Parathyroid adenoma (tissue), 2 donors: ENCODE results near the gene MED20.

Experiments used
- H2AFZ ChIP-seq: fragments of 300-600 bp; sonication (generic); one replicate; pipeline ENCODE4 v1.7.0; 2017; ENCODE audit warnings: antibody characterized with exemption, mild to moderate bottlenecking
- H3K27ac ChIP-seq: fragments of 300-600 bp; sonication (generic); one replicate; pipeline ENCODE4 v1.7.0; 2017
- H3K27me3 ChIP-seq: fragments of 300-600 bp; sonication (generic); one replicate; pipeline ENCODE4 v1.7.0; 2017; ENCODE audit warnings: low read length; ENCODE audit not compliant: control insufficient read depth, insufficient read depth
- H3K36me3 ChIP-seq: fragments of 300-600 bp; sonication (generic); one replicate; pipeline ENCODE4 v1.7.0; 2017; ENCODE audit warnings: low read length; ENCODE audit not compliant: control insufficient read depth, insufficient read depth
- H3K4me1 ChIP-seq: fragments of 300-600 bp; sonication (generic); one replicate; pipeline ENCODE4 v1.7.0; 2017; ENCODE audit warnings: control low read depth
- H3K4me2 ChIP-seq: fragments of 300-600 bp; sonication (generic); one replicate; pipeline ENCODE4 v1.7.0; 2017; ENCODE audit warnings: low read length
- H3K4me3 ChIP-seq: fragments of 300-600 bp; sonication (generic); one replicate; pipeline ENCODE4 v1.7.0; 2017; ENCODE audit warnings: low read depth, low read length
- H3K79me2 ChIP-seq: fragments of 300-600 bp; sonication (generic); one replicate; pipeline ENCODE4 v1.7.0; 2017; ENCODE audit warnings: control low read depth
- H3K9ac ChIP-seq: fragments of 300-600 bp; sonication (generic); one replicate; pipeline ENCODE4 v1.7.0; 2017; ENCODE audit warnings: mild to moderate bottlenecking
- H3K9me3 ChIP-seq: fragments of 300-600 bp; sonication (generic); one replicate; pipeline ENCODE4 v1.7.0; 2017; ENCODE audit warnings: low read length; ENCODE audit not compliant: control insufficient read depth
- TF ChIP-seq, protein P1 (sequence below): fragments of 300-600 bp; sonication (generic); IDR thresholded peaks from one replicate; pipeline ENCODE4 v1.7.0; 2017; ENCODE audit warnings: antibody characterized with exemption, mild to moderate bottlenecking
- donor health status: primary hyperparathyroidism.

MED20 gene

DNA sequence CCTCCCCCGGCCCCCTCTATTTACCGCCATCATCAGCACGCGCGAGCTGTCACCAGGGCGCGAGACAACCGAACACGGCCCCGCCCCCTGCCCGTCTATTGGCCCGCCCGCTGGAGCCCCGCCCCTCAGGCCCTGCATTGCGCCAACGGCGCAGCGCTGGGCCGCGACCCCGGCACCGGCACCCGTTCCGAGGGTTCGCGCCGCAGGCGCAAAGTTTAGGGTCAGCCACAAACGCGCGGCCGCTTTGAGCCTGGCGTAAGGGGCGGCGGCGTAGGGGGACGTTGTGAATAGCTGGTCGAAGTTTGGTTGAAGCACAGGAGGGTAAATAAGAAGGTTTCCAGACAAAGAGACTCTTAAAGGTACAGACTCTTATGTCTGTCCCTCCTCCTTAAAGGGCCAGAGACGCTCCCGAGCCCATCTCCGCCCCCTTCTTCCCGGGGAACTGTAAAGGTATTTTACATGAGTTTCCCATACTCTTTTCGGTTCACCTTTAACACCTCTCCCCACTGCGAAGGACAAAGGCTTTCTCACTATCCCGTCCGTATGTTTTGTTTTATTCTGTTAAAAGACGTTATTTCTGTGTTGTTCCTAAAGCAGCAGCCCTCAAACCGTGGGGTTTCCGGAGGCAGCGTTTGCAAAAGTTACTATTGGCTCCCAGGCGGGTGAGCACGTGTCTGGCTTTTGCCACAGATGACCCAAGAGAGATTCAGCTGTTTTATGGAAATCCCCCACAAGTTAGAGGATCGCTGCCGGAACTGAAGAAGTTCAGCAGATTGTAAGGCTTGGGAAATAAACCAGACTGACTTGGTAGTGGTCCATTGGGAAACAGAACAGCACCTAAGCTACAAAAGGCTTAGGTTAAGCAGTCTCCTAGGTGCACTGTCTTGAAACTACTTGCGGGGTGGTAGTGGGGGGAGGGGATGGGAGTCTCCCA is 25.4 kb downstream of the MED20 start, which contains the start of gene USP49:
TSS of gene USP49 (minus strand) at position 76 of the 934 bp plus-strand sequence. CDS start 88,392 bp downstream, outside the sequence.
- H3K36me3 ChIP-seq = no peaks in the 10 kb centered on the region
- peaks cover 10% of the 10 kb centered on the region for H3K4me1 ChIP-seq
- H3K9ac ChIP-seq = peak within 1 kb of the TSS; percentile 62
- peak within 1 kb of the TSS; percentile 68 for H3K27ac ChIP-seq
- H3K4me3 ChIP-seq = peak within 1 kb of the TSS; percentile 83
- no peaks in the 10 kb centered on the region for H3K79me2 ChIP-seq
- peak within 1 kb of the TSS; percentile 89 for H2AFZ ChIP-seq
- H3K27me3 ChIP-seq = no peaks in the 10 kb centered on the region
- H3K4me2 ChIP-seq = peak within 1 kb of the TSS; percentile 91
- no peaks in the 10 kb centered on the region for H3K9me3 ChIP-seq
- TF ChIP-seq, protein P1, sequence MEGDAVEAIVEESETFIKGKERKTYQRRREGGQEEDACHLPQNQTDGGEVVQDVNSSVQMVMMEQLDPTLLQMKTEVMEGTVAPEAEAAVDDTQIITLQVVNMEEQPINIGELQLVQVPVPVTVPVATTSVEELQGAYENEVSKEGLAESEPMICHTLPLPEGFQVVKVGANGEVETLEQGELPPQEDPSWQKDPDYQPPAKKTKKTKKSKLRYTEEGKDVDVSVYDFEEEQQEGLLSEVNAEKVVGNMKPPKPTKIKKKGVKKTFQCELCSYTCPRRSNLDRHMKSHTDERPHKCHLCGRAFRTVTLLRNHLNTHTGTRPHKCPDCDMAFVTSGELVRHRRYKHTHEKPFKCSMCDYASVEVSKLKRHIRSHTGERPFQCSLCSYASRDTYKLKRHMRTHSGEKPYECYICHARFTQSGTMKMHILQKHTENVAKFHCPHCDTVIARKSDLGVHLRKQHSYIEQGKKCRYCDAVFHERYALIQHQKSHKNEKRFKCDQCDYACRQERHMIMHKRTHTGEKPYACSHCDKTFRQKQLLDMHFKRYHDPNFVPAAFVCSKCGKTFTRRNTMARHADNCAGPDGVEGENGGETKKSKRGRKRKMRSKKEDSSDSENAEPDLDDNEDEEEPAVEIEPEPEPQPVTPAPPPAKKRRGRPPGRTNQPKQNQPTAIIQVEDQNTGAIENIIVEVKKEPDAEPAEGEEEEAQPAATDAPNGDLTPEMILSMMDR = no peak

DNA sequence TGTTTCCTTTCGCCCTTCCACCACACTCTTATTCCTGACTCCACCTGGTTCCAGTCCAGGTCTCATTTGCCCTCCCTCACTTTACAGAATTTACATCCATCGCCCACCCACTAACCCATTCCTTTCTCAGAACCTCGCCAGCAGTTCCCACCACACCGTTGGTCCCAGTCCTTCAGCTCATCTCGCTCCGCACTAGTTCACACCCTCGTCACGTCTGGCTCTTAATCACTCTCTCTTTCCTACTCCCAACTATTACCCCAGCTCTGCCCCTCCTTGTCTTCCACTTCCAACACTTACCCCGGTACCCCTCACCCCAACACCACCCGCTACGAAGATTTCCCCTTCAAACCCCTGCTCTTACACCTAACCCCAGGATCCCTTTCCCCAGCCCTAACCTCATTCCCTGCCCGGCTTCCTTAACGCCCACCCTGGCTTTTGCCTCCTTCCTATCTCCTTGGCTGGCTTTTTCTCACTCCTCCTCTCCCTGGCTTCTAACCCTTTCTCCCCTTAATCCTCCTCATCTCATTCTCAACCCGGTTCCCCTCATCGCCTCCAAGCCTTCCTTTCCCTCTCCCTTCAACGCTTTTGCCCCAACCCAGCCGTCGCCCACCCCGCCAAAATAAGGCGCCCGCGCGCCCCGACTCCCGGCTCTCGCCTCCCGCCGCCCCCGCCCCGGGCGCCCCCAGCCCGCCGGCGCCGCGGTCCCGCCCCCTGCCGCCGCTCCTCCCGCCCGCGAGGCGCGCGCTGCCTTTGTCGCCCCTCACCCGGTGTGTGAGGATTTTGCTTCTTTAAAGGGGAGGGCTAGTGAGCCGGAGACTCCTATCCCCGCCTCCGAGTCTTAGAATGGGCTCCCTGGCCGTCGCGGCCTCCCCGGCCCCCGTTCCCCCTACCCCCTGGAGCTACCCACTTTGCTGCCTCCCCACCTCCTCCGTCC is 26.3 kb downstream of the MED20 start:
- TF ChIP-seq, protein P1 = no peak
- no peaks in the 10 kb centered on the region for H3K79me2 ChIP-seq

DNA sequence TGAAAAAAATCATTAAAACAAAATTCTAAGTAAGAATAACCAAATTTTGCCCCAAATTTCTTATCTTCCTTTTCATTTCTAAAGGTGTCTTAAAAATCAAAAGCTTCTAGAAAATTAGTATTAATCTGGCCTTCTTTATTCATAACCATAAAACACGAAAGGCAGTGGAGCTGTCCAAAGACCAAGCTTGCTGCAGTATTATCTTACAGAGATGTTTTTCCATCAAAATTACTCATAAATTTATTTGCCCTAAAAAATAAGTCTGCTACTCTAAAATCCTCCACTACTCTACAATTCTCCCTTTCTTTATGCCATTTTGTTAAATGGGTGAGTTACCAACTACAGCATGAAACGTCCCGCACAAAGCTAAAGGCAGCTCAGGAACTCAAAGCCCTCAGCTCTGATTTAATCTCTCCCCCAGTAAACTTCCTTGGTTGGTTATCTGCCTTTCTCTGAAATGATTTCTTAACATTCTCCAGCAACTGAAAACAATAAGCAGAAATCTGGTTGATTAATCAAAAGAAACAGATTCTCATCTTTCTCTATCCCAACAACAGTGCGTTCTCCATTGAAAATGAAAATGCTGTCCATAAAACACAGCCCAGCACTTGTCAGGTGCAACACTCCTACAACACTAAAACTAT is 27.9 kb downstream of the MED20 start:
- Histone ChIP-seq H3K27ac (peak overlapping the region; percentile 55), H2AFZ (peak overlapping the region; percentile 89), H3K9me3 (no peaks in the 10 kb centered on the region), H3K4me3 (peak overlapping the region; percentile 6), H3K4me1 (peaks cover 10% of the 10 kb centered on the region), H3K4me2 (peak overlapping the region; percentile 42), H3K36me3 (no peaks in the 10 kb centered on the region), H3K79me2 (peaks cover 2% of the 10 kb centered on the region), H3K9ac (no peak overlapping the region), H3K27me3 (no peaks in the 10 kb centered on the region)
- TF ChIP-seq, protein P1 = no peak

More for the DNA sequence above, 26.3 kb downstream of the MED20 start:
- H2AFZ ChIP-seq = peak overlapping the region; percentile 89
- peak overlapping the region; percentile 83 for H3K4me3 ChIP-seq
- peak overlapping the region; percentile 91 for H3K4me2 ChIP-seq
- no peak overlapping the region for H3K9ac ChIP-seq
- H3K36me3 ChIP-seq = no peaks in the 10 kb centered on the region
- peaks cover 10% of the 10 kb centered on the region for H3K4me1 ChIP-seq
- H3K27ac ChIP-seq = peak overlapping the region; percentile 68
- no peaks in the 10 kb centered on the region for H3K27me3 ChIP-seq
- H3K9me3 ChIP-seq = no peaks in the 10 kb centered on the region

DNA sequence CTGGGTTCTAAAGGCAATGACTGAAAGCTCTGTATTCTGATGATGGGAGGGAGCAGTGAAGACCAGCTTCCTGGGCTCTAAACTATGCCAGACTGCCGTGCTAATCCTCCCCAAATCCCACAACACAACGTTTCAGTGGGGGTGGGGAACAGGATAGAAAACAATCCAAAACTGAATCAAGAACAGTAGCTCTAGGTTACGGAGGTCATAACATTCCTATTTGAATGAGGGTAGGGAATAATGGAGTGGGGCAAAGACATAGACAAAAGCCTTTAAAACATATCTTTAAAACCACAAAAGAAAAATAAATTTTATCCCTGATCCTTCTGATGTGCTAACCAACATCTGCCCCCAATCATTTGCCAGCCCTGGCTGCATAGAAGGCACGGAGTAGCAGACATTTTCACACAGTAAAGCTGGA is 33.6 kb downstream of the MED20 start:
- Histone ChIP-seq H3K27ac (no peak overlapping the region), H3K27me3 (no peaks in the 10 kb centered on the region), H3K36me3 (no peaks in the 10 kb centered on the region), H2AFZ (no peak overlapping the region), H3K9ac (no peak overlapping the region), H3K4me3 (no peak overlapping the region), H3K9me3 (no peaks in the 10 kb centered on the region), H3K79me2 (peaks cover 2% of the 10 kb centered on the region), H3K4me2 (no peak overlapping the region), H3K4me1 (no peaks in the 10 kb centered on the region)
- TF ChIP-seq, protein P1 = no peak
